Calu3 (cell line): Measurements from ENCODE around the gene MAD1L1. TPM values are rescaled to one million over a fixed set of nuclear protein-coding genes. Genes with fewer than 3 reads are reported as not detected.

Experiments used
- BruUV-seq: library from RNA; stranded (reverse); fragments of 400-500 nt; replicated peaks from 2 replicates; lab custom pipeline; 2021; lab: Mats Ljungman, UMichigan
- CTCF ChIA-PET: fragments of 300-600 bp; sonication (Branson Sonifier 250); formaldehyde crosslinking; loops from one replicate; lab custom pipeline; 2022; ENCODE audit warnings: antibody characterized with exemption; lab: Charles Lee
- DNase-seq: peaks from one replicate; pipeline ENCODE4 v3.0.0; 2022
- H3K27ac Mint-ChIP-seq: one replicate; pipeline ENCODE4 v1.8.0; 2022; ENCODE audit warnings: mixed read lengths; ENCODE audit not compliant: unreplicated experiment
- H3K27me3 Mint-ChIP-seq: one replicate; pipeline ENCODE4 v1.8.0; 2022; ENCODE audit warnings: mixed read lengths; ENCODE audit not compliant: unreplicated experiment
- H3K36me3 Mint-ChIP-seq: one replicate; pipeline ENCODE4 v1.8.0; 2022; ENCODE audit warnings: mild to moderate bottlenecking, moderate library complexity, mixed read lengths; ENCODE audit not compliant: insufficient read depth, unreplicated experiment
- H3K4me1 Mint-ChIP-seq: one replicate; pipeline ENCODE4 v1.8.0; 2022; ENCODE audit warnings: mild to moderate bottlenecking, low read depth, mixed read lengths; ENCODE audit not compliant: unreplicated experiment
- H3K4me3 Mint-ChIP-seq: one replicate; pipeline ENCODE4 v1.8.0; 2022; ENCODE audit warnings: mild to moderate bottlenecking, low read depth, moderate library complexity, mixed read lengths; ENCODE audit not compliant: unreplicated experiment
- H3K9me3 Mint-ChIP-seq: one replicate; pipeline ENCODE4 v1.8.0; 2022; ENCODE audit warnings: low read depth, mixed read lengths; ENCODE audit not compliant: unreplicated experiment
- CTCF ChIP-seq: fragments of 200-600 bp; IDR thresholded peaks from one replicate; pipeline ENCODE4 v1.8.0; 2022; ENCODE audit warnings: antibody characterized with exemption; ENCODE audit not compliant: unreplicated experiment
- intact Hi-C: fragments of 100-400 bp; cut with micrococcal nuclease; formaldehyde crosslinking; loops from one replicate; pipeline ENCODE4 v1.10.0; 2022; ENCODE audit not compliant: unreplicated experiment
- total RNA-seq: library from RNA; stranded (reverse); gene quantifications from 2 replicates; pipeline ENCODE4 v1.2.3, GENCODE V29; 2022

MAD1L1 gene
- total RNA-seq, 1 experiment from 2014 or later, result 86.0 TPM

- Mint-ChIP-seq H3K9me3 (no peaks in the 10 kb centered on the region), H3K4me3 (no peak overlapping the region), H3K27me3 (no peaks in the 10 kb centered on the region), H3K27ac (peak overlapping the region; percentile 42), H3K36me3 (peaks cover 16% of the 10 kb centered on the region), H3K4me1 (peaks cover 8% of the 10 kb centered on the region)
- intact Hi-C loops, result no loop called here
- CTCF ChIA-PET, result interaction anchor here (0.5 to 0.6 kb wide), 2 partner anchors 46 to 457 kb away, joined by 3 to 6 read pairs; no protein-coding TSS in a partner anchor
- no TSS peak for BruUV-seq
- no peak for TF ChIP-seq CTCF
- DNase-seq, result peak; percentile 61
Measured at GRCh38 chr7:1928645-1929348, 303.9 kb downstream of the MAD1L1 start.

- no peak for DNase-seq
- peaks cover 16% of the 10 kb centered on the region for H3K36me3 Mint-ChIP-seq
- H3K4me3 Mint-ChIP-seq, result no peak overlapping the region
- BruUV-seq, result no TSS peak
- TF ChIP-seq CTCF, result no peak
- intact Hi-C loops, result no loop called here
- H3K4me1 Mint-ChIP-seq, result peaks cover 8% of the 10 kb centered on the region
- H3K27ac Mint-ChIP-seq, result peak overlapping the region; percentile 42
- no peaks in the 10 kb centered on the region for H3K27me3 Mint-ChIP-seq
- CTCF ChIA-PET, result interaction anchor here (0.5 kb wide), 1 partner anchor 457 kb away, joined by 3 read pairs; no protein-coding TSS in a partner anchor
- H3K9me3 Mint-ChIP-seq, result no peaks in the 10 kb centered on the region
Measured at GRCh38 chr7:1927937-1928644, 304.7 kb downstream of the MAD1L1 start.

- Mint-ChIP-seq H3K4me1 (peaks cover 8% of the 10 kb centered on the region), H3K4me3 (no peak overlapping the region), H3K27ac (no peak overlapping the region), H3K9me3 (no peaks in the 10 kb centered on the region), H3K27me3 (no peaks in the 10 kb centered on the region), H3K36me3 (peaks cover 16% of the 10 kb centered on the region)
- TF ChIP-seq CTCF, result no peak
- CTCF ChIA-PET, result no interaction called here
- BruUV-seq, result no TSS peak
- intact Hi-C loops, result no loop called here
- no peak for DNase-seq
Measured at GRCh38 chr7:1926908-1927306, 305.8 kb downstream of the MAD1L1 start.

GRCh38 chr7:1925973-1926907 is 306.5 kb downstream of the MAD1L1 start:
- no peak overlapping the region for H3K27ac Mint-ChIP-seq
- no peaks in the 10 kb centered on the region for H3K27me3 Mint-ChIP-seq
- peaks cover 13% of the 10 kb centered on the region for H3K36me3 Mint-ChIP-seq
- CTCF ChIA-PET, result no interaction called here
- TF ChIP-seq CTCF, result no peak
- H3K4me1 Mint-ChIP-seq, result peaks cover 8% of the 10 kb centered on the region
- no peak for DNase-seq
- no peaks in the 10 kb centered on the region for H3K9me3 Mint-ChIP-seq
- intact Hi-C loops, result no loop called here
- no peak overlapping the region for H3K4me3 Mint-ChIP-seq
- no TSS peak for BruUV-seq
